ENCODE measurements around the gene VSIG10L.

Gene VSIG10L

GRCh38 chr19:51366389-51367254, 24.7 kb upstream of the VSIG10L start:
- H2BK120ac ChIP-seq (ENCODE audit: insufficient read depth, low read length, poor library complexity): peak overlapping the region; percentile 67
- peak overlapping the region; percentile 59 for H2BK12ac ChIP-seq (ENCODE audit: low read length)
- peak overlapping the region; percentile 80 for H4K8ac ChIP-seq (ENCODE audit: low read depth, low read length)
- peak overlapping the region; percentile 68 for H4K12ac ChIP-seq (ENCODE audit: low read depth, low read length)
- H2AFZ ChIP-seq (ENCODE audit: insufficient read depth, low read length, poor library complexity): peak overlapping the region; percentile 75
- no CpG with 5 or more reads among the region's 54 CpGs for WGBS (ENCODE audit: extremely low coverage, insufficient coverage, insufficient read length)
- H3K14ac ChIP-seq (ENCODE audit: low read length): peak overlapping the region; percentile 76
- no peaks in the 10 kb centered on the region for H3K36me3 ChIP-seq (ENCODE audit: control insufficient read depth in 1 of 2, insufficient read depth in 2 of 2, low read length in 2 of 2)
- H2BK5ac ChIP-seq (ENCODE audit: low read depth, low read length, poor library complexity): peak overlapping the region; percentile 89
- H3K18ac ChIP-seq (ENCODE audit: low read length): peak overlapping the region; percentile 85
- H3K9ac ChIP-seq (ENCODE audit: low read length): peak overlapping the region; percentile 68
- no peaks in the 10 kb centered on the region for H3K27me3 ChIP-seq (ENCODE audit: insufficient read depth, low read length)
- no peaks in the 10 kb centered on the region for H3K9me3 ChIP-seq (ENCODE audit: insufficient read depth, low read depth, low read length)
- H3K23ac ChIP-seq (ENCODE audit: low read length): no peak overlapping the region
- peaks cover 26% of the 10 kb centered on the region for H3K79me1 ChIP-seq (ENCODE audit: low read length)
- H3K4ac ChIP-seq (ENCODE audit: low read depth, low read length): peak overlapping the region; percentile 63
- H3K4me1 ChIP-seq (ENCODE audit: control insufficient read depth in 1 of 2, insufficient read depth in 2 of 2, low read length in 2 of 2): peaks cover 18 to 22% of the 10 kb centered on the region in 2 experiments
- H3K4me2 ChIP-seq (ENCODE audit: low read length): peak overlapping the region; percentile 76
- H4K91ac ChIP-seq (ENCODE audit: low read depth, low read length): peak overlapping the region; percentile 95
- H3K27ac ChIP-seq (ENCODE audit: low read depth, low read length): peak overlapping the region; percentile 91
- DNase-seq: peak; percentile 99
- H2AK5ac ChIP-seq (ENCODE audit: low read length): peak overlapping the region; percentile 49
- peak overlapping the region; percentile 70 for H3K4me3 ChIP-seq (ENCODE audit: low read depth, low read length)
- H3K79me2 ChIP-seq (ENCODE audit: control insufficient read depth, insufficient read depth, low read length, poor library complexity): peaks cover 16% of the 10 kb centered on the region

DNA sequence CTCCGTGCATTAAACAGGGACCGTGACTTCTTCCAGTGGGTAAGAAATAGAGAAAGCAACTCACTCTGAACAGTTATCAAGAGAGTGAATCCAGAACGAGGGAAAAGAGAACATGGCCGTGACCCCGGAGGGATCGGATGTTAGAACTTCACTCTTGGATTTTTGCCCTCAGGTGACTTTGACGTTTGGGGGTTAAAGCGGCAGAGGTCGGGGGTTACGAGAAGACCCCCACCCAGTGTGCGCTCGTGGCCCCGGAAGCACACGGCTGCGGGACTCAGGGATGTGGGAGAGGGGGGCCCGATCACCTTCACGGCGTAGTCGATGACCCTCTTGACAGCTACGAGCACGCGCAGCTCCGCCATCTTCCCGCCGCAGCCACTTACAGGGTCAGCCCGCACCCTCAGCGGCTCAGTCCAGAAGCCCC, 24.0 kb upstream of the VSIG10L start, which contains the start of gene ETFB:
Gene ETFB (minus strand): TSS at position 424 of the 424 bp plus-strand sequence. CDS start 62 bp downstream, at position 362.
- Histone ChIP-seq H4K12ac (ENCODE audit: low read depth, low read length) (peak within 1 kb of the TSS; percentile 68), H2AK5ac (ENCODE audit: low read length) (peak within 1 kb of the TSS; percentile 49), H3K79me1 (ENCODE audit: low read length) (peaks cover 26% of the 10 kb centered on the region), H3K4me2 (ENCODE audit: low read length) (peak within 1 kb of the TSS; percentile 94), H3K36me3 (ENCODE audit: control insufficient read depth in 1 of 2, insufficient read depth in 2 of 2, low read length in 2 of 2) (no peaks in the 10 kb centered on the region), H3K27ac (ENCODE audit: low read depth, low read length) (peak within 1 kb of the TSS; percentile 91), H3K4me1 (ENCODE audit: control insufficient read depth in 1 of 2, insufficient read depth in 2 of 2, low read length in 2 of 2) (peaks cover 18 to 22% of the 10 kb centered on the region in 2 experiments), H3K4me3 (ENCODE audit: low read depth, low read length) (peak within 1 kb of the TSS; percentile 81), H4K91ac (ENCODE audit: low read depth, low read length) (peak within 1 kb of the TSS; percentile 95), H3K9me3 (ENCODE audit: insufficient read depth, low read depth, low read length) (no peaks in the 10 kb centered on the region), H2BK5ac (ENCODE audit: low read depth, low read length, poor library complexity) (peak within 1 kb of the TSS; percentile 89), H3K23ac (ENCODE audit: low read length) (no peak within 1 kb of the TSS), H2BK120ac (ENCODE audit: insufficient read depth, low read length, poor library complexity) (peak within 1 kb of the TSS; percentile 67), H3K79me2 (ENCODE audit: control insufficient read depth, insufficient read depth, low read length, poor library complexity) (peaks cover 16% of the 10 kb centered on the region), H3K4ac (ENCODE audit: low read depth, low read length) (peak within 1 kb of the TSS; percentile 63), H3K27me3 (ENCODE audit: insufficient read depth, low read length) (no peaks in the 10 kb centered on the region), H2BK12ac (ENCODE audit: low read length) (peak within 1 kb of the TSS; percentile 59), H2AFZ (ENCODE audit: insufficient read depth, low read length, poor library complexity) (peak within 1 kb of the TSS; percentile 75), H3K14ac (ENCODE audit: low read length) (peak within 1 kb of the TSS; percentile 76), H3K9ac (ENCODE audit: low read length) (peak within 1 kb of the TSS; percentile 91), H3K18ac (ENCODE audit: low read length) (peak within 1 kb of the TSS; percentile 85), H4K8ac (ENCODE audit: low read depth, low read length) (peak within 1 kb of the TSS; percentile 80)
- DNase-seq: no peak
- WGBS (ENCODE audit: extremely low coverage, insufficient coverage, insufficient read length): no CpG with 5 or more reads among the region's 27 CpGs

DNA sequence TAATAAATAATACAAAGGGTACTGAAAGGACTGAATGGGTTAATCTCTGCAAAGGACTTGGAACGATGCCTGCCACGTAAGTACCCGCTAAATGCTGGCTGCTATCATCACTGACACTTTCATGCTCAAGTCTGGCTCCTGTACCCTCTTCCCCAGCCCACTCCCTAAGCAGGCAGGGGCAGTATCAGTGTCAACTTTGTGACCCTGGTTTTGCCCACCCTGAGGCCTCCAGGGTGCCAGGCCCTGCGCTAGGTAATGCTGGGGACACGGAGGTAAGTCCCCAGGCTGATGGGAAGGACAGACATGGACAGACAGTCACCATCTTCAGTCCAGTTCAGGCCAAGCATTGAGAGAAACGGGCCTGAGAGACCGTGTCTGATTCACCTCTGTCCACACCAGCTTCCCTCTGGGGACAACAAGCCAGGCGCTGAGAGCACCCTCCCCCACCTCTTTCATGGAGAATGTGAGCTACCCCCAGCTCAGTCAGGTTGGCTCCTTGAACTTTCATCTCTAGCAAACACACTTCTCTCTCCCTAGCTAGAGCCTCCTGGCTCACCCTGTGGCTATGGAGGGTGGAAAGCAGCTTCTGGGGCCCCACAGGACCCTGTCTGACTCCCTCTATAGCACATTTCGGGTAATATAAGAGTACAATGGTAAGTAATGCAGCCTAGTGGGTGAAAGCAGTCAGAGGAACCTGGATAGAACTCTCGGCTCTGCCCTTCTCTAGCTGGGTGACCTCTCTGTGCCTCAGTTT, 23.4 kb upstream of the VSIG10L start:
- Histone ChIP-seq H4K91ac (ENCODE audit: low read depth, low read length) (peak overlapping the region; percentile 57), H4K12ac (ENCODE audit: low read depth, low read length) (peak overlapping the region; percentile 26)
- no CpG with 5 or more reads among the region's 10 CpGs for WGBS (ENCODE audit: extremely low coverage, insufficient coverage, insufficient read length)

More for the DNA sequence above, 23.4 kb upstream of the VSIG10L start:
- H3K9ac ChIP-seq (ENCODE audit: low read length): peak overlapping the region; percentile 91
- DNase-seq: peak in 1 of 2 donors; percentile 25
- peak overlapping the region; percentile 4 for H2AFZ ChIP-seq (ENCODE audit: insufficient read depth, low read length, poor library complexity)
- H3K14ac ChIP-seq (ENCODE audit: low read length): peak overlapping the region; percentile 13
- H3K18ac ChIP-seq (ENCODE audit: low read length): peak overlapping the region; percentile 56
- H3K4me1 ChIP-seq (ENCODE audit: control insufficient read depth in 1 of 2, insufficient read depth in 2 of 2, low read length in 2 of 2): peaks cover 18 to 22% of the 10 kb centered on the region in 2 experiments
- peaks cover 26% of the 10 kb centered on the region for H3K79me1 ChIP-seq (ENCODE audit: low read length)
- no peaks in the 10 kb centered on the region for H3K27me3 ChIP-seq (ENCODE audit: insufficient read depth, low read length)
- H3K27ac ChIP-seq (ENCODE audit: low read depth, low read length): peak overlapping the region; percentile 29
- no peak overlapping the region for H3K23ac ChIP-seq (ENCODE audit: low read length)
- H2AK5ac ChIP-seq (ENCODE audit: low read length): peak overlapping the region; percentile 17
- H2BK120ac ChIP-seq (ENCODE audit: insufficient read depth, low read length, poor library complexity): peak overlapping the region; percentile 18
- peak overlapping the region; percentile 81 for H3K4me3 ChIP-seq (ENCODE audit: low read depth, low read length)
- H2BK5ac ChIP-seq (ENCODE audit: low read depth, low read length, poor library complexity): peak overlapping the region; percentile 11
- H4K8ac ChIP-seq (ENCODE audit: low read depth, low read length): peak overlapping the region; percentile 64
- peak overlapping the region; percentile 94 for H3K4me2 ChIP-seq (ENCODE audit: low read length)
- peak overlapping the region; percentile 25 for H2BK12ac ChIP-seq (ENCODE audit: low read length)
- H3K79me2 ChIP-seq (ENCODE audit: control insufficient read depth, insufficient read depth, low read length, poor library complexity): peaks cover 16% of the 10 kb centered on the region
- no peak overlapping the region for H3K4ac ChIP-seq (ENCODE audit: low read depth, low read length)
- H3K9me3 ChIP-seq (ENCODE audit: insufficient read depth, low read depth, low read length): no peaks in the 10 kb centered on the region
- H3K36me3 ChIP-seq (ENCODE audit: control insufficient read depth in 1 of 2, insufficient read depth in 2 of 2, low read length in 2 of 2): no peaks in the 10 kb centered on the region

All from trophoblast cell (in vitro differentiated cells and primary cell).